Activated CD8-positive, alpha-beta T cell treated with anti-CD3 and anti-CD28 coated beads, Interleukin-2, amount 10 ng/mL, durations not matched to agents 7 days and 5 days (primary cell): Measurements from ENCODE around the gene TBC1D2B. TPM values are rescaled to one million over a fixed set of nuclear protein-coding genes. Genes with fewer than 3 reads are reported as not detected.
"Not testable (repeated sequence)": the region's sequence is repeated elsewhere in the genome, so short reads cannot be mapped to it uniquely, and the experiment has no call there.

Source experiments
- ATAC-seq: fragments of 150-1000 bp; cut with Tn5 transposase; one replicate; pipeline ENCODE4 v1.10.0; 2021; ENCODE audit warnings: moderate library complexity
- CTCF ChIA-PET: fragments of 350-600 bp; sonication (Branson Sonifier 250); formaldehyde crosslinking; loops from one replicate; lab custom pipeline; 2021; ENCODE audit warnings: antibody characterized with exemption; lab: Charles Lee
- POLR2A ChIA-PET: fragments of 350-600 bp; sonication (Branson Sonifier 250); formaldehyde crosslinking; loops from one replicate; lab custom pipeline; 2021; ENCODE audit warnings: antibody characterized with exemption; lab: Charles Lee
- DNase-seq: peaks from one replicate; pipeline ENCODE4 v3.0.0-alpha.2; 2020
- H3K27ac Mint-ChIP-seq: one replicate; pipeline ENCODE4 v1.8.0; 2021; ENCODE audit warnings: mild to moderate bottlenecking, mixed read lengths
- H3K27me3 Mint-ChIP-seq: one replicate; pipeline ENCODE4 v1.8.0; 2021; ENCODE audit warnings: low read depth, mixed read lengths
- H3K36me3 Mint-ChIP-seq: one replicate; pipeline ENCODE4 v1.8.0; 2021; ENCODE audit warnings: low read depth, mixed read lengths
- H3K4me1 Mint-ChIP-seq: one replicate; pipeline ENCODE4 v1.8.0; 2021; ENCODE audit warnings: low read depth, mixed read lengths
- H3K4me3 Mint-ChIP-seq: one replicate; pipeline ENCODE4 v1.8.0; 2021; ENCODE audit warnings: mild to moderate bottlenecking, mixed read lengths
- H3K9me3 Mint-ChIP-seq: one replicate; pipeline ENCODE4 v1.8.0; 2022; ENCODE audit warnings: mixed read lengths; ENCODE audit not compliant: insufficient read depth
- total RNA-seq, 2 experiments: library from RNA; stranded (reverse); gene quantifications; one replicate each; pipeline ENCODE4 v1.2.3, GENCODE V29; 2021

TBC1D2B gene
- total RNA-seq, 2 experiments from 2014 or later: 109 to 119 TPM

DNA sequence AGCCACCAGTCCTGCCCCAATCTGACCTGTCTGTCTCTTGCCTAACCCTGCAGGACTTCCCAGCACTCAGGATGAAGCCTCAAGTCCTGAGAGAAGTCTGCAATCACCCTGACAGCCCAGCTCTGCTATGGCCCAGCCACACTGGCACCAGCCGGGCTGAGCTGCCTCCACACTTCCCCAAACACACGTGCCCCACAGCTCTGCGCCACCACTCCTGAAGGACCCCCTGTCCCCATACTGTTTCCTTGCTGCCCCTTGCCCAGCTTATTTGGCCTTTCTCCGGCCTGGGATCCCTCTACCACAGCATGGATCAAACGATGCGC is 76.6 kb downstream of the TBC1D2B start:
- ATAC-seq: no peak
- Mint-ChIP-seq H3K4me1 (peaks cover 27% of the 10 kb centered on the region), H3K27ac (peak overlapping the region; percentile 79), H3K36me3 (peaks cover 69% of the 10 kb centered on the region), H3K4me3 (no peak overlapping the region), H3K9me3 (no peaks in the 10 kb centered on the region), H3K27me3 (no peaks in the 10 kb centered on the region)
- CTCF ChIA-PET: interaction anchor here (1.0 to 3.9 kb wide), 6 partner anchors 9 to 239 kb away, joined by 3 to 62 read pairs (median 6); no protein-coding TSS in a partner anchor
- POLR2A ChIA-PET: no interaction called here
- DNase-seq: no peak

DNA sequence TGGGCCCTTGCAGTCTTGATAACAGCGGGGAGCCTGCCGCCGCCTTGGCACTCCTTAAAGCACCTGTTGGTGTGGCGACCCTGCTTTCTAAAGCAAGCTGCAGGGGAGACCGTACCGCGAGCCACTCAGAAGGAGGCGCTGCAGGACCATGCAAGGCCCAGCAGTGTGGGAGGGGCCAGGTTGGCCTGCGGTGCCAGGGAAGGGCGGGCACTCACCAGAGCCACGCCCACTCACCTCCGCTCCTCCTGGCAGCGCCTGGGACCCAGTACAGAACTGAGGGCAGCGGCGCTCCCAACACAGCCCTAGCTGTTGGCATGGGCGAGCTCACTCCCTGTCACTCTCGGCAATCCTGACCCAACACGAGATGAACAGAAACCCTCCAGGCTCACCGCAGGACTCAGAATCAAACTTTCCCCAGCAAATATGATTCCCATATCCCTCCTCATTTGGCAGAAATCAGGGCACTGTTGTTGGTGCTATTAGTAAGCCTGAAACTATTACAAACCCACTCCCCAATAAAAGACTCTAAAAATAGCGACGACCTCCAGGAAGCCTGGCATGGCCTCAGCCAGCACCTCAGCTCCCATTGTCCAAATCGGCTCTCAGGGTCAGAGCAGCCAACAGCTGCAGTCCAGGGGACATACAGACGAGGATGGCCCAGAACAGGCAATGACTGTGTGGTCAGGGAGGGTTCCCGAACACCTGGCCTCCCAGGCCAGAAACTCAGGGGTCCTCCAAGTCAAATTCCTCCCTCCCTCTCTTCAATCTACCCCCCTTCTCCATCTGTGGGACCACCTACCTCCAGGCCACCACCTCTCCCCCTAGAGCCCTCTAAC is 77.2 kb downstream of the TBC1D2B start:
- ChIA-PET CTCF (interaction anchor here (0.8 to 3.9 kb wide), 8 partner anchors 9 to 239 kb away, joined by 3 to 62 read pairs (median 4); no protein-coding TSS in a partner anchor), POLR2A (no interaction called here)
- DNase-seq (peak; percentile 77), ATAC-seq (peak; percentile 89)
- H3K27ac Mint-ChIP-seq: peak overlapping the region; percentile 79
- no peak overlapping the region for H3K4me3 Mint-ChIP-seq
- H3K36me3 Mint-ChIP-seq: peaks cover 65% of the 10 kb centered on the region
- H3K27me3 Mint-ChIP-seq: no peaks in the 10 kb centered on the region
- H3K4me1 Mint-ChIP-seq: peaks cover 23% of the 10 kb centered on the region
- H3K9me3 Mint-ChIP-seq: no peaks in the 10 kb centered on the region

DNA sequence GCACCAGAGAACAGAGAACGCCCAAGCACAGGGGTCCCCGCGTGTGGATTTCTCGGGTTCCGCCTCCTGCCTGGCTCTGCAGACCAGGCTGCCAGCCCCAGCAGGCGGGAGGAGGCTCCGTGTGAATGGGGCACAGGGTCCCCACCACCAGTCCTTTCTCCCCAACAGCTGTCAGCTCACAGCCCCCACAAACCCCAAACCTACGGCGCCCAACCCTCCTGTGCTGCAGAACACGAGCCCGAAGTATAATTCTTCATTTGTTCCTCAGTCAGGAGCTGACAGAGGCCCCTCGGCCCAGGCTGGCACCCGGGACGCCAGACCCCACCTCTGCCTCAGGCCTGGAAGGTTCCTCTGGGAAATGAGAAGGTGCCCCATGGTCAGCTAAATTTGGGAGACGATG is 78.0 kb downstream of the TBC1D2B start:
- peaks cover 59% of the 10 kb centered on the region for H3K36me3 Mint-ChIP-seq
- no peak overlapping the region for H3K27ac Mint-ChIP-seq
- ATAC-seq (no peak), DNase-seq (no peak)
- no peak overlapping the region for H3K4me3 Mint-ChIP-seq
- H3K27me3 Mint-ChIP-seq: no peaks in the 10 kb centered on the region
- ChIA-PET CTCF (interaction anchor here (1.1 to 3.9 kb wide), 7 partner anchors 35 to 240 kb away, joined by 3 to 62 read pairs (median 4); no protein-coding TSS in a partner anchor), POLR2A (no interaction called here)
- no peaks in the 10 kb centered on the region for H3K9me3 Mint-ChIP-seq
- peaks cover 21% of the 10 kb centered on the region for H3K4me1 Mint-ChIP-seq

DNA sequence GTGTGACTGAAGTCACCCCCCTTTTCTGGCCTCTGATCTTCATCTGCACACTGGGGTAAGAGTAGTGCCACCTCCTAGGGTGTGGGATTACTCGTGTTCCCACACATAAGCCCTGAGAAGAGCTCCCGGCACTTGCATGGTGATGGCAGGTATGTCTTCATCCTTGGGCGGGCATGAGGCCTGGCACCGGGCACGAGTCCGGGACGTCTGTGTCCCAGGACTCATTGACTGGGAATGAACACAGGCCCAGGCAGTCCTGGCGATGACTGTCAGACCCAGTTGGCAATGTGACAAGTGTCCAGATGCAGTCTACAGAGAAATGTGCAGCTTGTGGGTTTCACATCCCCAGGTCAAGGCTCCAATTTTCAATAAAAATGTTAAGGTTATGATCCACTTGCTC is 78.9 kb downstream of the TBC1D2B start:
- Mint-ChIP-seq H3K36me3 (peaks cover 53% of the 10 kb centered on the region), H3K4me3 (no peak overlapping the region), H3K27me3 (no peaks in the 10 kb centered on the region), H3K27ac (no peak overlapping the region), H3K4me1 (peaks cover 26% of the 10 kb centered on the region), H3K9me3 (no peaks in the 10 kb centered on the region)
- POLR2A ChIA-PET: no interaction called here
- ATAC-seq (no peak), DNase-seq (no peak)
- CTCF ChIA-PET: interaction anchor here (1.2 to 3.9 kb wide), 3 partner anchors 71 to 111 kb away, joined by 4 to 62 read pairs (median 9); no protein-coding TSS in a partner anchor

DNA sequence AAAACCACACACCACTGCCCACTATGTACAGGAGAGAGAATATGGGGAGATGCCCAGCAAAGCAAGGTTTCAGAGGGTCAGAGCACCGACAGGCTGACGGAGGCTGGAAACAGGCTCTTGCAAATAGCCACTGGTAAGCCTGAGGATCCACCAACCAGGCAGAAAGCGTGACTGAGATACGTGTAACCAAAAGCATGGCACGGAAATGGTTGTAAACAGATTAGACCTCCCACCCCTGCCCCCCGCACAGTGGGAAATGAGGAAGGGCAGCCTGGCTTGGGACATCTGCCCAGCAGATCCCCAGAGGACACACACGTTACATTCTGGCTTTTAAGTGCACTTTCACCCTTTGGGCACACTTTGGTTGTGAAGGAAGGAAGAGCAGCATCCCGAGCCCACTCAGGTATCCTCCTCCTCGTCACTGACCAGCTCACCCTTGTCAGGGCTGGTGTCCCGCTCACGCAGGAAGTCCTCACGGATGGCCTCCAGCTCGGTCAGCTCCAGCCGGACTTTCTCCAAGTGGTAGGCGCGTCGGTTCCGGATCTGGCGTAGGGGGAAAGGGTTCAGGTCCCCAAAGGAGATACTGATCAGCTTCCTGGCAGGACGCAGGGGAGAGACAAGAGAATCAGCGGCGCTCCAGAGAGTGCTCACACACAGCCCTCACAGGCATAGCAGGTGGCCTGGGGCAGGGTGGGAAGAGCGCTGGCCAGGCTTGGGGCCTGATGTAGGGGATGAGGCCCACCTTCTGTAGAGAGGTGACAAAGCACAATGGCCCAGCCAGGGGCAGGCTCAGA is 79.6 kb downstream of the TBC1D2B start:
- H3K27ac Mint-ChIP-seq, H3K4me3 Mint-ChIP-seq, ATAC-seq, POLR2A ChIA-PET, H3K27me3 Mint-ChIP-seq, DNase-seq, H3K9me3 Mint-ChIP-seq: not testable (repeated sequence)
- H3K4me1 Mint-ChIP-seq: peaks cover 26% of the 10 kb centered on the region
- CTCF ChIA-PET: interaction anchor here (1.2 to 3.9 kb wide), 3 partner anchors 71 to 111 kb away, joined by 4 to 62 read pairs (median 9); no protein-coding TSS in a partner anchor
- peaks cover 52% of the 10 kb centered on the region for H3K36me3 Mint-ChIP-seq

DNA sequence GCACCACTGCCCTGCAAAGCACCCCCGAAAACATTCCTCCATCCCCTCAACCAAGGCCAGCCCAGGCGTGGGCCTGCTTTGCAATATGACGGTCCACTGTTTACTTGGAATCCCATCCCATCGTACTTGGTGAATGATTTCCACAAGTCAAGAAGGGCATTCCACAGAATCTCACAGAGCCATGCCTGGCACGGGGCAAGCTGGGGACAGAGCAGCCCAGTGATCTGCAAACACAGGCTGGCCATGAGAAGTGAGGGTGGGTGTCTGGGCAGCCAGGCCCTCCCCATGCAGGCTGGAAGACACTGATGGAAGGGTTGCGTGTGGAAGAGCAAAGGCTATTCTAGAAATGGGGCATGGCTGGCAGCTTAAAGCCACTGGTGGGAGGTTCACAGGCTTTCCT is 80.3 kb downstream of the TBC1D2B start:
- POLR2A ChIA-PET, H3K27me3 Mint-ChIP-seq, H3K4me3 Mint-ChIP-seq, H3K27ac Mint-ChIP-seq, ATAC-seq, H3K9me3 Mint-ChIP-seq, DNase-seq: not testable (repeated sequence)
- CTCF ChIA-PET: interaction anchor here (0.6 to 2.4 kb wide), 2 partner anchors 111 to 116 kb away, joined by 3 to 11 read pairs; no protein-coding TSS in a partner anchor
- Mint-ChIP-seq H3K4me1 (peaks cover 24% of the 10 kb centered on the region), H3K36me3 (peaks cover 50% of the 10 kb centered on the region)

DNA sequence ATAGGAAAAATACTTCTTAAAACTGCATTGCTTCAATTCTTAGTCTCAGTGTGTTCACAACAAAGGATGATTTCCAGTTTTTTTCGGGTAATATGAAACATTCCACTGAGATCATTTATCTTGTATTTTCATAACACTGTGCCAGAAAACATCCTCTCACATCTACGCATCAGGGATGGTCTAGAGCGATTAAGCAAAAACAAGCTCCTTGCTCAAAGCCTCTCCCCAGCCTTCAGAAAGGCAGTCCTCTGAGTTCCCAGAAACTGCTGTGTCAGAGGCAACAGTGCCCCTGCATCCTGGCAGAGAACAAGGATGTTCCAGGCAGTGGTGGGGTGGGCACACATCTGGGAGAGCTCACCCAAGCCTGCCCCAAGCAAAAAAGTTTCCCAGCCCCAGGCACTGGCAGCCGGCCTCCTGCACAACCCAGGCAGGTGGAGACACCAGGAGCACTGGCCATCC is 80.8 kb downstream of the TBC1D2B start:
- H3K4me3 Mint-ChIP-seq, ATAC-seq, H3K27ac Mint-ChIP-seq, H3K9me3 Mint-ChIP-seq, H3K27me3 Mint-ChIP-seq, DNase-seq, POLR2A ChIA-PET: not testable (repeated sequence)
- Mint-ChIP-seq H3K4me1 (peaks cover 25% of the 10 kb centered on the region), H3K36me3 (peaks cover 49% of the 10 kb centered on the region)
- CTCF ChIA-PET: interaction anchor here (0.6 to 2.4 kb wide), 3 partner anchors 38 to 117 kb away, joined by 3 to 11 read pairs (median 3); no protein-coding TSS in a partner anchor

DNA sequence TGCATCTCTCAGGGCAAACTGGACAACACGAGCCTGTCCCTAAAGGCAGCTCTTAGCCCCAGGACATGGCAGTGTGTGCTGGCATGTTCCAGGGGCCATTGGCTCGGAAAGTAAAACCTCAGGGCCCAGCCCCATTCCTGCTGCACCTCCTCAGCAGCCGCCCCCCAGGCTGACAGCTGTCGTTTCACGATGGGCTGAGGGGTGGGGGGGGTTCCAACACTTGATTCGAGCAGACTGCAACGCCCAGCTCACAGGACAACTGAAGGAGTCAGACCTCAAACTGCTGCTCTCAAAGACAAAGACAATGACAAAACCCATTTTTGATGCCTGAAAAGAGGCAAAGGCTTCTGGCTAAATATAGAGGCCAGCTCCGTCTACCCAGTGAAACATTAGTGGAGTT is 81.3 kb downstream of the TBC1D2B start:
- H3K27ac Mint-ChIP-seq, H3K9me3 Mint-ChIP-seq, POLR2A ChIA-PET, ATAC-seq, DNase-seq, H3K27me3 Mint-ChIP-seq, H3K4me3 Mint-ChIP-seq: not testable (repeated sequence)
- Mint-ChIP-seq H3K36me3 (peaks cover 47% of the 10 kb centered on the region), H3K4me1 (peaks cover 30% of the 10 kb centered on the region)
- CTCF ChIA-PET: interaction anchor here (0.9 to 2.4 kb wide), 3 partner anchors 29 to 112 kb away, joined by 3 to 11 read pairs (median 5); no protein-coding TSS in a partner anchor

DNA sequence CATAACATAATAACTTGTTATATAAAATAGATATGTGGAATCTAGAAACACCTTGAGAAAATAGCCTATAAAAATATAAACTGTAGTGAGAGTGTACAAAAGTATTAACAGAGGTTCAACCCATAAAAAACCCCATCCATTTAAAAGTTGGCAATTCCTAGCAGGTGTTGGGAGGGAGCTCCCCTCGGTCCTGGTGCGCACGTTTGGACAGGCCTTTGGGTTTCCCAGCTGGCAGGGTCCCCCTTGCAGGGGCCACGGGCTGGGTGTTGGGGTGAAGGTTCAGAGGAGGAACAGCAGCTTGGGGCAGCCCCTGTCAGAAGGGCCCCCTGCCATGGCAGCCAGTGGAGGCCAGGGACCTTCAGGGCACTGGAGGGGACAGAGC is 82.0 kb downstream of the TBC1D2B start:
- H3K27me3 Mint-ChIP-seq, H3K4me3 Mint-ChIP-seq, H3K27ac Mint-ChIP-seq, DNase-seq, POLR2A ChIA-PET, H3K9me3 Mint-ChIP-seq, ATAC-seq: not testable (repeated sequence)
- Mint-ChIP-seq H3K36me3 (peaks cover 40% of the 10 kb centered on the region), H3K4me1 (peaks cover 31% of the 10 kb centered on the region)
- CTCF ChIA-PET: interaction anchor here (0.9 to 2.4 kb wide), 3 partner anchors 29 to 113 kb away, joined by 3 to 11 read pairs (median 5); no protein-coding TSS in a partner anchor

DNA sequence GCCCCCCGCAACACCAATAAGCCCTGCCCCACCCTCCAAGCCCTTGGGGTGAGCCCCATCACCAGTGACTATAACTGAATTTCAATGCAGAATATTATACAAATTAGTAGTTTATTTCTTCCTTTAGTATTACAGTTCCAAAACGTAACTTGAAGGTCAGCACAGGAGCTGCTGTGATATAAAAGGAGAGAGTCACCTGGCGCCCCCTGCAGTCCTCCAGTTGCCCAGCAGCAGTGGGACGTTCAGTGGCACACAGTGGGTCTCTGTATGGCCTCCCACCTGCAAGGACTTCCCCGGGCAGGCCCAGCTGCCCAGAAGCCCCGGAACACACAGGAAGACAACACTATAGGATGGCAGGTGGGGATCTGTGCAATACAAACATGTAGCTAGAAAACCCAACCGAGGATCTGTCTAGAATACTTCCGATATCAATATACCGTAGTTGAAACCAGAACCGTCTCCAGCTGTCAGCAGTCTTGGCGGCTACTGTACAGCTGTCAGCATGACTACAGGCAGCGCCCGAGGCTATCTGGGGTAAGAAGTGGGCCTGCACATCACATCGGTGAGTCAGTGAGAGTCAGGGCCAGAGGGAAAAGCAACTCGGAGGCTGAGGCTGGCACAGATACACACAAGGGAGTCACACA is 82.5 kb downstream of the TBC1D2B start:
- H3K27ac Mint-ChIP-seq, ATAC-seq, H3K27me3 Mint-ChIP-seq, H3K4me3 Mint-ChIP-seq, H3K9me3 Mint-ChIP-seq, POLR2A ChIA-PET, DNase-seq: not testable (repeated sequence)
- CTCF ChIA-PET: interaction anchor here (2.4 kb wide), 1 partner anchor 113 kb away, joined by 11 read pairs; no protein-coding TSS in a partner anchor
- H3K36me3 Mint-ChIP-seq: peaks cover 35% of the 10 kb centered on the region
- peaks cover 32% of the 10 kb centered on the region for H3K4me1 Mint-ChIP-seq
